Epithelial cell of esophagus (primary cell): ENCODE data around the gene CRYBG3.

ENCODE experiments used
- DNase-seq: peaks from one replicate; pipeline ENCODE4 v3.0.0; 2010; ENCODE audit warnings: low read depth
- H3K4me3 ChIP-seq: 2 replicates; pipeline ENCODE4 v1.5.1; 2011; ENCODE audit warnings: mild to moderate bottlenecking, low read length, control low read depth
- CTCF ChIP-seq: IDR thresholded peaks from 2 replicates; pipeline ENCODE4 v1.5.1; 2011; ENCODE audit warnings: low read depth, mild to moderate bottlenecking, low read length, control low read depth, inconsistent platforms; ENCODE audit not compliant: insufficient read depth; ENCODE audit errors: missing control alignments

Gene CRYBG3

GRCh38 chr3:97930018-97930417 lies 108.2 kb downstream of the CRYBG3 start:
- no peak for TF ChIP-seq CTCF
- no peak overlapping the region for H3K4me3 ChIP-seq
- DNase-seq = no peak

GRCh38 chr3:97931218-97931617 lies 109.4 kb downstream of the CRYBG3 start:
- no peak for DNase-seq
- no peak overlapping the region for H3K4me3 ChIP-seq
- TF ChIP-seq CTCF = no peak

- no peak for TF ChIP-seq CTCF
- H3K4me3 ChIP-seq = no peak overlapping the region
- peak; percentile 35 for DNase-seq
These were observed 110.6 kb downstream of the CRYBG3 start for GRCh38 chr3:97932387-97932801.

- H3K4me3 ChIP-seq = no peak overlapping the region
- no peak for TF ChIP-seq CTCF
- no peak for DNase-seq
These were observed 113.3 kb downstream of the CRYBG3 start for GRCh38 chr3:97934980-97935695.

- peak; percentile 76 for DNase-seq
- H3K4me3 ChIP-seq = no peak overlapping the region
- no peak for TF ChIP-seq CTCF
These were observed 114.0 kb downstream of the CRYBG3 start for GRCh38 chr3:97935842-97936241.

DNA sequence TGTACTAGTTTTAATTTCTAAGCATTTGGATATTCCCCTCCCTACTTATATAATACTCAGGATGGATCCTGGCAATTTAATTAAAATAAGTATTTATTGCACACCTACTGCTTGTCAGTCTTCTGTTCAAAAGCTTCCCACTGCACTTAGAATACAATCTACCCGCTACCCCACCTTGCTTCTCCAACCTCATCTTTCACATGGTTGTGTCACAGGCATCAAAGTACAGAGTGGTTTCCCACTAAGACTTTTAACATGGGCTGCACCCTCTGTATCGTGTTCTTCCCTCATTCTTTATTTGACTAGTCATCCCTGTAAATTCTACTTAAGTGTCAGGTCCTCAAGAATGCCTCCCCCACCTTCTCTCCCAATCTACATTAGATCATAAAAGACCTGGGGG lies 115.4 kb downstream of the CRYBG3 start:
- no peak for TF ChIP-seq CTCF
- no peak for DNase-seq
- H3K4me3 ChIP-seq = no peak overlapping the region

DNA sequence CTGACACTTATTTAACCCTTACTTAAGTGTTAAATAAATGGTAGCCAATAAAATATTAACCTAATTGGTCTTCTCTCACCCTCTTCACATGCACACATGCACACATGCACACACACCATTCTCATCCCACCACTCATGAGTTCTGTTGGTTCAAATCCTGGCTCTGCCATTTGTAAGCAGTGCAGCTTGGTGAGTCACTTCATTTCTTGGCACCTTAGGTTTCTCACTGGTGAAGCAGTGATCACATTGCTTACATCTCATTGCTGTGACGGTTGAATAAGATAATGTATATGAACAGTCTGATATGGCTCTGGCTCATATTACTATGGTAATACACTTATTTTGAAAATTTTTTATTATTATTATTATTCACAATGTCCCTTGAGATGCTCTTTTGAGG lies 116.6 kb downstream of the CRYBG3 start:
- no peak overlapping the region for H3K4me3 ChIP-seq
- TF ChIP-seq CTCF = no peak
- no peak for DNase-seq
